Measurements from ENCODE around the gene MAGEB17.

- TF ChIP-seq, protein P1, sequence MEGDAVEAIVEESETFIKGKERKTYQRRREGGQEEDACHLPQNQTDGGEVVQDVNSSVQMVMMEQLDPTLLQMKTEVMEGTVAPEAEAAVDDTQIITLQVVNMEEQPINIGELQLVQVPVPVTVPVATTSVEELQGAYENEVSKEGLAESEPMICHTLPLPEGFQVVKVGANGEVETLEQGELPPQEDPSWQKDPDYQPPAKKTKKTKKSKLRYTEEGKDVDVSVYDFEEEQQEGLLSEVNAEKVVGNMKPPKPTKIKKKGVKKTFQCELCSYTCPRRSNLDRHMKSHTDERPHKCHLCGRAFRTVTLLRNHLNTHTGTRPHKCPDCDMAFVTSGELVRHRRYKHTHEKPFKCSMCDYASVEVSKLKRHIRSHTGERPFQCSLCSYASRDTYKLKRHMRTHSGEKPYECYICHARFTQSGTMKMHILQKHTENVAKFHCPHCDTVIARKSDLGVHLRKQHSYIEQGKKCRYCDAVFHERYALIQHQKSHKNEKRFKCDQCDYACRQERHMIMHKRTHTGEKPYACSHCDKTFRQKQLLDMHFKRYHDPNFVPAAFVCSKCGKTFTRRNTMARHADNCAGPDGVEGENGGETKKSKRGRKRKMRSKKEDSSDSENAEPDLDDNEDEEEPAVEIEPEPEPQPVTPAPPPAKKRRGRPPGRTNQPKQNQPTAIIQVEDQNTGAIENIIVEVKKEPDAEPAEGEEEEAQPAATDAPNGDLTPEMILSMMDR (IDR thresholded peaks at IDR 0.05) = no peak
- TF ChIP-seq POLR2A (IDR thresholded peaks at IDR 0.05) = no peak
Observed at GRCh38 chrX:16212436-16212835, 45.2 kb downstream of the MAGEB17 start.

All from esophagus squamous epithelium (tissue), 4 donors.